ENCODE data around the gene C4orf50. TPM values are rescaled to one million over a fixed set of nuclear protein-coding genes. Genes with fewer than 3 reads are reported as not detected.

The C4orf50 gene
- polyA plus RNA-seq, 1 donor from 2014 or later: 1.6 TPM

GRCh38 chr4:5930456-5930855, 87.8 kb downstream of the C4orf50 start:
- H4K20me1 ChIP-seq (ENCODE audit: insufficient read depth): no peaks in the 10 kb centered on the region
- H3K4me2 ChIP-seq (ENCODE audit: low read length): no peak overlapping the region
- H3K9ac ChIP-seq (ENCODE audit: low read length): no peak overlapping the region
- no peak overlapping the region for H3K27ac ChIP-seq (ENCODE audit: low read length)
- no peak overlapping the region for H3K4me3 ChIP-seq (ENCODE audit: low read length)
- H3F3A ChIP-seq (ENCODE audit: insufficient read depth, low read length, poor library complexity, severe bottlenecking): no peaks in the 10 kb centered on the region
- no peak for TF ChIP-seq MXI1 (conservative IDR thresholded peaks at IDR 0.05; ENCODE audit: poor library complexity, severe bottlenecking)
- TF ChIP-seq, protein P1, sequence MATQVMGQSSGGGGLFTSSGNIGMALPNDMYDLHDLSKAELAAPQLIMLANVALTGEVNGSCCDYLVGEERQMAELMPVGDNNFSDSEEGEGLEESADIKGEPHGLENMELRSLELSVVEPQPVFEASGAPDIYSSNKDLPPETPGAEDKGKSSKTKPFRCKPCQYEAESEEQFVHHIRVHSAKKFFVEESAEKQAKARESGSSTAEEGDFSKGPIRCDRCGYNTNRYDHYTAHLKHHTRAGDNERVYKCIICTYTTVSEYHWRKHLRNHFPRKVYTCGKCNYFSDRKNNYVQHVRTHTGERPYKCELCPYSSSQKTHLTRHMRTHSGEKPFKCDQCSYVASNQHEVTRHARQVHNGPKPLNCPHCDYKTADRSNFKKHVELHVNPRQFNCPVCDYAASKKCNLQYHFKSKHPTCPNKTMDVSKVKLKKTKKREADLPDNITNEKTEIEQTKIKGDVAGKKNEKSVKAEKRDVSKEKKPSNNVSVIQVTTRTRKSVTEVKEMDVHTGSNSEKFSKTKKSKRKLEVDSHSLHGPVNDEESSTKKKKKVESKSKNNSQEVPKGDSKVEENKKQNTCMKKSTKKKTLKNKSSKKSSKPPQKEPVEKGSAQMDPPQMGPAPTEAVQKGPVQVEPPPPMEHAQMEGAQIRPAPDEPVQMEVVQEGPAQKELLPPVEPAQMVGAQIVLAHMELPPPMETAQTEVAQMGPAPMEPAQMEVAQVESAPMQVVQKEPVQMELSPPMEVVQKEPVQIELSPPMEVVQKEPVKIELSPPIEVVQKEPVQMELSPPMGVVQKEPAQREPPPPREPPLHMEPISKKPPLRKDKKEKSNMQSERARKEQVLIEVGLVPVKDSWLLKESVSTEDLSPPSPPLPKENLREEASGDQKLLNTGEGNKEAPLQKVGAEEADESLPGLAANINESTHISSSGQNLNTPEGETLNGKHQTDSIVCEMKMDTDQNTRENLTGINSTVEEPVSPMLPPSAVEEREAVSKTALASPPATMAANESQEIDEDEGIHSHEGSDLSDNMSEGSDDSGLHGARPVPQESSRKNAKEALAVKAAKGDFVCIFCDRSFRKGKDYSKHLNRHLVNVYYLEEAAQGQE (IDR thresholded peaks at IDR 0.05; ENCODE audit: borderline replicate concordance): no peak
- TF ChIP-seq SMC3 (conservative IDR thresholded peaks at IDR 0.05; ENCODE audit: poor library complexity): no peak
- no peak for TF ChIP-seq TAF1 (IDR thresholded peaks at IDR 0.05; ENCODE audit: low read depth)
- TF ChIP-seq EZH2 (IDR thresholded peaks at IDR 0.05; ENCODE audit: borderline replicate concordance, insufficient read depth, low read length, poor library complexity, severe bottlenecking): no peak
- H3K36me3 ChIP-seq (ENCODE audit: insufficient read depth, low read length): no peaks in the 10 kb centered on the region
- no peaks in the 10 kb centered on the region for H3K79me2 ChIP-seq (replicated peaks; ENCODE audit: insufficient read depth, low read length)
- H3K27me3 ChIP-seq (ENCODE audit: insufficient read depth, low read depth, low read length): peaks cover 2% of the 10 kb centered on the region
- H3K9me3 ChIP-seq (ENCODE audit: low read length): no peaks in the 10 kb centered on the region
- H2AFZ ChIP-seq (ENCODE audit: low read depth, low read length): no peak overlapping the region
- no peaks in the 10 kb centered on the region for H3K9me2 ChIP-seq (ENCODE audit: insufficient read depth, low read length)

GRCh38 chr4:5928844-5929420, 89.3 kb downstream of the C4orf50 start:
- Histone ChIP-seq H3K27ac (ENCODE audit: low read length) (no peak overlapping the region), H3K79me2 (replicated peaks; ENCODE audit: insufficient read depth, low read length) (no peaks in the 10 kb centered on the region), H3K9ac (ENCODE audit: low read length) (no peak overlapping the region), H3K9me3 (ENCODE audit: low read length) (no peaks in the 10 kb centered on the region), H3K4me2 (ENCODE audit: low read length) (no peak overlapping the region), H3K9me2 (ENCODE audit: insufficient read depth, low read length) (no peaks in the 10 kb centered on the region), H3K27me3 (ENCODE audit: insufficient read depth, low read depth, low read length) (peaks cover 2% of the 10 kb centered on the region), H4K20me1 (ENCODE audit: insufficient read depth) (no peaks in the 10 kb centered on the region), H3F3A (ENCODE audit: insufficient read depth, low read length, poor library complexity, severe bottlenecking) (no peaks in the 10 kb centered on the region), H2AFZ (ENCODE audit: low read depth, low read length) (no peak overlapping the region), H3K36me3 (ENCODE audit: insufficient read depth, low read length) (no peaks in the 10 kb centered on the region), H3K4me3 (ENCODE audit: low read length) (no peak overlapping the region)
- TF ChIP-seq EP300 (conservative IDR thresholded peaks at IDR 0.05; ENCODE audit: poor library complexity, severe bottlenecking): no peak
- no peak for TF ChIP-seq MXI1 (conservative IDR thresholded peaks at IDR 0.05; ENCODE audit: poor library complexity, severe bottlenecking)
- no peak for TF ChIP-seq POLR2AphosphoS5 (IDR thresholded peaks at IDR 0.05)
- no peak for TF ChIP-seq TAF1 (IDR thresholded peaks at IDR 0.05; ENCODE audit: low read depth)

GRCh38 chr4:5928274-5928673, 90.0 kb downstream of the C4orf50 start:
- H3K36me3 ChIP-seq (ENCODE audit: insufficient read depth, low read length): no peaks in the 10 kb centered on the region
- no peak overlapping the region for H3K9ac ChIP-seq (ENCODE audit: low read length)
- no peaks in the 10 kb centered on the region for H3K9me3 ChIP-seq (ENCODE audit: low read length)
- TF ChIP-seq EZH2 (IDR thresholded peaks at IDR 0.05; ENCODE audit: borderline replicate concordance, insufficient read depth, low read length, poor library complexity, severe bottlenecking): no peak
- TF ChIP-seq, protein P1 (IDR thresholded peaks at IDR 0.05; ENCODE audit: borderline replicate concordance): no peak
- TF ChIP-seq RAD21 (conservative IDR thresholded peaks at IDR 0.05): no peak
- no peak for TF ChIP-seq CTCF (IDR thresholded peaks at IDR 0.05; ENCODE audit: poor library complexity, severe bottlenecking)
- no peak for TF ChIP-seq MXI1 (conservative IDR thresholded peaks at IDR 0.05; ENCODE audit: poor library complexity, severe bottlenecking)
- TF ChIP-seq EP300 (conservative IDR thresholded peaks at IDR 0.05; ENCODE audit: poor library complexity, severe bottlenecking): no peak
- TF ChIP-seq SMC3 (conservative IDR thresholded peaks at IDR 0.05; ENCODE audit: poor library complexity): no peak
- TF ChIP-seq POLR2AphosphoS5 (IDR thresholded peaks at IDR 0.05): no peak
- no peak for TF ChIP-seq TAF1 (IDR thresholded peaks at IDR 0.05; ENCODE audit: low read depth)
- H4K20me1 ChIP-seq (ENCODE audit: insufficient read depth): no peaks in the 10 kb centered on the region
- H3F3A ChIP-seq (ENCODE audit: insufficient read depth, low read length, poor library complexity, severe bottlenecking): no peaks in the 10 kb centered on the region
- H3K79me2 ChIP-seq (replicated peaks; ENCODE audit: insufficient read depth, low read length): no peaks in the 10 kb centered on the region
- H3K27me3 ChIP-seq (ENCODE audit: insufficient read depth, low read depth, low read length): peaks cover 2% of the 10 kb centered on the region
- H3K9me2 ChIP-seq (ENCODE audit: insufficient read depth, low read length): no peaks in the 10 kb centered on the region
- H3K4me3 ChIP-seq (ENCODE audit: low read length): no peak overlapping the region
- H3K4me2 ChIP-seq (ENCODE audit: low read length): no peak overlapping the region
- no peak overlapping the region for H3K27ac ChIP-seq (ENCODE audit: low read length)
- no peak overlapping the region for H2AFZ ChIP-seq (ENCODE audit: low read depth, low read length)
